ENCODE measurements around the gene SH2D7.

The SH2D7 gene

DNA sequence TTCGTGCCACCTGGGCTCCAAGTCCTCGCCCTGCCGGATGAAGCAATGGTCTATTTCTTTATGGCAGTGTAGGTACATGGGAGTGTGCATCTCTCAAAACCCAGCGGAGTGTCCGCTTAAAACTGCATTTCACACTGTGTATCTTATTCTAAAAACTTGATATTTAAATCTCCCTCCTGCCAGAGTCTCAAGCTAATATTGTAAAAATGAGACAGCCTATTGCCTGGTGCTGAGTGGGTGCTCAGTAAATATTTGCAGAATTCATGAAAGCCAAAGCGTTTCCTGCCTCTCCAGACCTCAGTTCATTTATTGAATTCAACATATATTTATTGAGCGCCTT lies 14.5 kb upstream of the SH2D7 start:
- Histone ChIP-seq H3K4me1 (ENCODE audit: control insufficient read depth, insufficient read depth, low read length) (peaks cover 3% of the 10 kb centered on the region), H3K4me3 (ENCODE audit: insufficient read depth, low read depth, low read length) (peak overlapping the region; percentile 45), H3K27me3 (ENCODE audit: control insufficient read depth, insufficient read depth, low read length, poor library complexity, severe bottlenecking) (no peaks in the 10 kb centered on the region), H3K27ac (ENCODE audit: insufficient read depth, low read depth, low read length, poor library complexity, severe bottlenecking) (no peak overlapping the region), H3K9me3 (ENCODE audit: control insufficient read depth, low read length) (no peaks in the 10 kb centered on the region), H3K36me3 (ENCODE audit: control insufficient read depth, insufficient read depth, low read length) (no peaks in the 10 kb centered on the region)
- 30 to 34% methylated on average over 5 to 7 of the region's 7 CpGs for WGBS, 2 experiments

DNA sequence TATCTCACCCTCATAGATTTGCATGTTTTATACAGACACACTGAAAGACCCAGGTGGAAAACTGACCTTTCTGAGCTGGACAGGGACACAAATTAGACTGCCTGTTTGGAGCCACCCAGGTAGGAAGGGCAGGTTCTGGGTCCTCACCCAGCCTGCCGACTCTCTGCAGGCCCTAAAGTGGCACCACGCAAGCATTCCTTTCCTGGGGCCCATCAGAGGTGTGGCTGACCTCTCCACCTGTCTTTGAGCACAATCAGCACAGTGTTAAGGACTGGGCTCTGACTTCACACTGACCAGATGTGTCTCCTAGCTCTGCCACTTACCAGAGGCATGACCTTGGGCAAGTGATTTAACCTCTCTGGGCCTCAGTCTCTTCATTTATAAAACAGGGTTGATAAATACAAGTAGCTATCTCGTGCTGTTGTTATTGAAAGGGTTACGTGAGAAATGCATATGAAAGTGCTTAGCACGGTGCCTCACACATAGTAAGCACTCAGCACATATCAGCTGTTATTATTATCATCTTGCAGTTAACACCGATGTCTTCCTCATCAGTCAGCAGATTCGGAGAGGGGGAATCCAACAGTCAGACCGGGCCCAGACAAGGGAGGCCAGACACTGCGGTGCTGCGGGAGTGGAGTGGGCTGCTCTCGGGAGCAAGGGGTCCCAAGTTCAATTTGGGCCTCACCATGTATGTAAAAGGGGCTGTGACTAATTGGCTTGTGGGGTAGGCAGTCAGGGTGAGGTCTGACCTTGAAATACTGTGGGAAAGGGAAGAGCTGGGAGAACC lies 12.9 kb upstream of the SH2D7 start:
- WGBS, 2 experiments, result 90 to 94% methylated on average over 11 of the region's 11 CpGs
- Histone ChIP-seq H3K36me3 (ENCODE audit: control insufficient read depth, insufficient read depth, low read length) (no peaks in the 10 kb centered on the region), H3K9me3 (ENCODE audit: control insufficient read depth, low read length) (no peaks in the 10 kb centered on the region), H3K4me3 (ENCODE audit: insufficient read depth, low read depth, low read length) (no peak overlapping the region), H3K27ac (ENCODE audit: insufficient read depth, low read depth, low read length, poor library complexity, severe bottlenecking) (no peak overlapping the region), H3K27me3 (ENCODE audit: control insufficient read depth, insufficient read depth, low read length, poor library complexity, severe bottlenecking) (no peaks in the 10 kb centered on the region), H3K4me1 (ENCODE audit: control insufficient read depth, insufficient read depth, low read length) (peaks cover 3% of the 10 kb centered on the region)

DNA sequence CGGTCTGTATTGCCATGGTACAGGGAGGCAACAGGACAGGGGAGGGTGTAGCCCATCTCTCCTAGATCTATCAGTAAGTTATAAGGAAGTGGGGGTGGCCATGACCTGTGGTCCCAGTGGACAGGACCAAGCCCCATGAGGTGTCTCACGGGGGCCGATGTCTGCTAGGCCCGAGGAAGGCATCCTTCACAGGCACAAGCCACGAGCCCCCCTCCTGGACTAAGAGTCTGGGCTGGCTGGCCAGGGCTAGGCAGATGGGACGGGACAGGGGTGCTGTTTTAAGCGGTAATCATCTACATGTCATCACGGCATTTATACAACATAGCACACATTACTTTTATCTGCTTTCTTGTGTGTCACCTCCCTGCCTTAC lies 12.3 kb upstream of the SH2D7 start:
- WGBS, 2 experiments, result 89 to 94% methylated on average over 8 of the region's 8 CpGs
- Histone ChIP-seq H3K36me3 (ENCODE audit: control insufficient read depth, insufficient read depth, low read length) (no peaks in the 10 kb centered on the region), H3K27ac (ENCODE audit: insufficient read depth, low read depth, low read length, poor library complexity, severe bottlenecking) (no peak overlapping the region), H3K4me1 (ENCODE audit: control insufficient read depth, insufficient read depth, low read length) (peaks cover 3% of the 10 kb centered on the region), H3K4me3 (ENCODE audit: insufficient read depth, low read depth, low read length) (no peak overlapping the region), H3K9me3 (ENCODE audit: control insufficient read depth, low read length) (no peaks in the 10 kb centered on the region), H3K27me3 (ENCODE audit: control insufficient read depth, insufficient read depth, low read length, poor library complexity, severe bottlenecking) (no peaks in the 10 kb centered on the region)

DNA sequence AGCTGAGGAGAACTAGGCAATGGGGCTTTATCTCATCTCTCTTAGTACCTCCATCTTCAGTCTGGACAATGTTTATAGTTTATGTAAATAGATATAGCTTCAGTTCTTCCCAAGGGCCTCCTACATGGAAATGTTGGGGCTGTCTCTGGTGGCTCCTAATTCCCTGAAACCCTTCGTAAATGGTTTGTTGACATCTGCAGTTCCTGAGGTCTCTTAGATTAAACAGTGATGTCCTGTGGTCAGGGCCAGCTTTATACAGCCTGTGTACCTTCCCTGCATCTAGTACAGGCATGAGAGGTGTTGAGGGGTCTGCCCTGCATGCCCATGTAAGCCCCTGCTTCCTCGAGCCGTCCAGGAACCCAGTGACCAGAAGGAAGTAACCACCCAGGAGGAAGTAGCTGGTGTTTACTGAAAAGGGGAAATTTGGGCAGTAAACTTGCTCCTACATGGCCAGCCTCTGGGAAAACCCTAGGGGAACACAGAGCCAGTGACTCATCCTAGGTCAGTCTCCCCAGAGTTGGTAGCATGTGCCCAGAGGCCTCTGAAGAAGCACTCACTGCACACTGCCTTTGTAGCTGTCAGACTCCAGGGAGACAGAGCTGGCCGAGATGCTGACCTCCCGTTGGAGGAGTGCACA lies 10.1 kb upstream of the SH2D7 start:
- H3K4me3 ChIP-seq (ENCODE audit: insufficient read depth, low read depth, low read length), result no peak overlapping the region
- H3K27ac ChIP-seq (ENCODE audit: insufficient read depth, low read depth, low read length, poor library complexity, severe bottlenecking), result no peak overlapping the region
- no peaks in the 10 kb centered on the region for H3K36me3 ChIP-seq (ENCODE audit: control insufficient read depth, insufficient read depth, low read length)
- H3K9me3 ChIP-seq (ENCODE audit: control insufficient read depth, low read length), result no peaks in the 10 kb centered on the region
- no peaks in the 10 kb centered on the region for H3K4me1 ChIP-seq (ENCODE audit: control insufficient read depth, insufficient read depth, low read length)
- WGBS, 2 experiments, result 91 to 94% methylated on average over 5 of the region's 5 CpGs
- H3K27me3 ChIP-seq (ENCODE audit: control insufficient read depth, insufficient read depth, low read length, poor library complexity, severe bottlenecking), result no peaks in the 10 kb centered on the region

DNA sequence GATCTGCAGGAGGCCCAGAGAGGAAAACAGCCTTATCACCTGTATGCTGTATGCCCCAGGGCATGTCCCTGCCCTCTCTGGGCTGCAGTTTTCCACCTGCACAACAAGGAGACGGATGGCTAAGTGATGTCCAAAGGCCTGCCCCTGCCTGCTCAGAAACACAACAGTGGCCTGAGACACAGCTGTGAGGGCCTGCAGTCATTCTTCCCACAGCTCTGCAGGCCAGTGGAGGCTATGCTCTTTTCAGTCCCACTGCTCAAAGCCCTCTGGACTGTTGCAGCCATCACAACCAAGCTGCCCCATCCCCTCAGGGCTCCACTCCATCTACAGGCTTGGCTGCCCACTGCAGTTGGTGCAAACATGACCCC lies 9.6 kb upstream of the SH2D7 start:
- Histone ChIP-seq H3K9me3 (ENCODE audit: control insufficient read depth, low read length) (no peaks in the 10 kb centered on the region), H3K36me3 (ENCODE audit: control insufficient read depth, insufficient read depth, low read length) (no peaks in the 10 kb centered on the region), H3K27ac (ENCODE audit: insufficient read depth, low read depth, low read length, poor library complexity, severe bottlenecking) (no peak overlapping the region), H3K4me1 (ENCODE audit: control insufficient read depth, insufficient read depth, low read length) (no peaks in the 10 kb centered on the region), H3K4me3 (ENCODE audit: insufficient read depth, low read depth, low read length) (no peak overlapping the region), H3K27me3 (ENCODE audit: control insufficient read depth, insufficient read depth, low read length, poor library complexity, severe bottlenecking) (no peaks in the 10 kb centered on the region)
- 88 to 93% methylated on average over 1 of the region's 1 CpG for WGBS, 2 experiments

DNA sequence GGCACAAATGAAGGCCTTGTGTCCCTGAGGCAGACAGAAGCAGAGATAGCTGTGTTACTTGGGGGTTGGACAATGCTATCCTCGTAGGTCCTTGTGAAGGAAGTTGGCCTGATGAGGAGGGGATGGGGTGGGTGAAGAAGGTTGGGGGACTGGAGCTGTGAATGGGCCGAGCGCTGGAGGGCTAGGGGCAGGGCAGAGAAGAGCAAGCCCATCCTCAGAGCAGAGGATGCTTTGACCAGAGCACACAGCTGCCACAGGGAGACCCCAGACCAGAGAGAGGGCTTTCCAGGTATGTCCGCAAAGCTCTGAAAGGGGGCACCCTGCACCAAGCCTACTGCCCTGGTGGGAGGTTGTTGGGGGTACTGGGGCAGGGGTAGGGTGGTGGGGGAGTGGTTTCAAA lies 9.2 kb upstream of the SH2D7 start:
- Histone ChIP-seq H3K4me3 (ENCODE audit: insufficient read depth, low read depth, low read length) (no peak overlapping the region), H3K27me3 (ENCODE audit: control insufficient read depth, insufficient read depth, low read length, poor library complexity, severe bottlenecking) (no peaks in the 10 kb centered on the region), H3K27ac (ENCODE audit: insufficient read depth, low read depth, low read length, poor library complexity, severe bottlenecking) (no peak overlapping the region), H3K9me3 (ENCODE audit: control insufficient read depth, low read length) (no peaks in the 10 kb centered on the region), H3K36me3 (ENCODE audit: control insufficient read depth, insufficient read depth, low read length) (no peaks in the 10 kb centered on the region), H3K4me1 (ENCODE audit: control insufficient read depth, insufficient read depth, low read length) (no peaks in the 10 kb centered on the region)
- WGBS, 2 experiments, result 86 to 90% methylated on average over 4 of the region's 4 CpGs

DNA sequence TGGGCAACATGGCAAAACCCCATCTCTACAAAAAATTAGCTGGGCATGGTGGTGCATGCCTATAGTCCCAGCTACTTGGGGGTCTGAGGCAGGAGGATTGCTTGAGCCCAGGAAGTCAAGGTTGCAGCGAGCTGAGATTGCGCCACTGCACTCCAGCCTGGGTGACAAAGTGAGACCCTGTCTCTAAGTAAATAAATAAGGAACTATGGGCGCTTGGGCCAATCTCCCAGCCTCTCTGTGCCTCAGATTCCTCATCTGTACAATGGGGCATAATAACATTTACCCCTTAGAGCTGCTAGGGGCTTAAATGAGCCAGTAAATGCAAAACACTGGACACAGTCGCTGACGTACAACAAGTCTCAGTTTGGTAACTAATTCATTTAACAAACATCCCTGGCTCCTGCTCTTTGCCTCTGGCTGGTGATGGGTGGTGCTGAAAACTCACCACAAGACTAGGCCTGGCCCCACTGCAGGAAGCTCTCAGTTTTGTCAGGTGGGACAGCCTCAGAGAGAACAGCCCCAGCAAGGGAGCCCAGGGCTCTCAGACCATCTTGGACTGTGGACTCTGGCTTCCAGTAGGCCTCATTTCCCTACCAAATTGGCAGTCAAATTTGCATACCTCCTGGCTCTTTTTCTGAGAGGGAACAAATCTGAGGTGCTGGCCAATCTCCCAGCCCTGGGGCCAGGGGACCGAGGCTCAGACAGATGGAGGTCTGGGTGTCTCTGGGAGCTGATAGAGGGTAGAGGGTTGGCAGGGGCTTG lies 8.5 kb upstream of the SH2D7 start:
- no peaks in the 10 kb centered on the region for H3K27me3 ChIP-seq (ENCODE audit: control insufficient read depth, insufficient read depth, low read length, poor library complexity, severe bottlenecking)
- no peaks in the 10 kb centered on the region for H3K4me1 ChIP-seq (ENCODE audit: control insufficient read depth, insufficient read depth, low read length)
- H3K9me3 ChIP-seq (ENCODE audit: control insufficient read depth, low read length), result no peaks in the 10 kb centered on the region
- no peak overlapping the region for H3K27ac ChIP-seq (ENCODE audit: insufficient read depth, low read depth, low read length, poor library complexity, severe bottlenecking)
- no peaks in the 10 kb centered on the region for H3K36me3 ChIP-seq (ENCODE audit: control insufficient read depth, insufficient read depth, low read length)
- H3K4me3 ChIP-seq (ENCODE audit: insufficient read depth, low read depth, low read length), result no peak overlapping the region
- WGBS, 2 experiments, result 92 to 95% methylated on average over 6 of the region's 6 CpGs

DNA sequence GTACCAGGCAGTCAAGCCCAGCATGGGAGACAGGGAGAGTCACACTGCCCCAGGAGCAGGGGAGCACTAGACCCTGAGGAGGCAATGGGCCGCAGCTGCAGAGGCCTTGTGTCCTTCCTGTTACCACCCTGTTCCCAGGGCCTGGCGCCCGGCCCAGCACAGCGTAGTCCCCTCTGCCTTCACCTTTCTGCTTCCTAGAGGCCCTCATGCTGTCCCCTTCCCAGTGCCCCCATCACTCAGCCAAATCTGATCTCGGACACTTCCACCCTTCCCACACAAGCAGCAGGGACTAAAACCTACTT lies 8.0 kb upstream of the SH2D7 start:
- Histone ChIP-seq H3K9me3 (ENCODE audit: control insufficient read depth, low read length) (no peaks in the 10 kb centered on the region), H3K27ac (ENCODE audit: insufficient read depth, low read depth, low read length, poor library complexity, severe bottlenecking) (no peak overlapping the region), H3K4me3 (ENCODE audit: insufficient read depth, low read depth, low read length) (no peak overlapping the region), H3K27me3 (ENCODE audit: control insufficient read depth, insufficient read depth, low read length, poor library complexity, severe bottlenecking) (no peaks in the 10 kb centered on the region), H3K4me1 (ENCODE audit: control insufficient read depth, insufficient read depth, low read length) (no peaks in the 10 kb centered on the region), H3K36me3 (ENCODE audit: control insufficient read depth, insufficient read depth, low read length) (no peaks in the 10 kb centered on the region)
- 84 to 94% methylated on average over 5 of the region's 5 CpGs for WGBS, 2 experiments

DNA sequence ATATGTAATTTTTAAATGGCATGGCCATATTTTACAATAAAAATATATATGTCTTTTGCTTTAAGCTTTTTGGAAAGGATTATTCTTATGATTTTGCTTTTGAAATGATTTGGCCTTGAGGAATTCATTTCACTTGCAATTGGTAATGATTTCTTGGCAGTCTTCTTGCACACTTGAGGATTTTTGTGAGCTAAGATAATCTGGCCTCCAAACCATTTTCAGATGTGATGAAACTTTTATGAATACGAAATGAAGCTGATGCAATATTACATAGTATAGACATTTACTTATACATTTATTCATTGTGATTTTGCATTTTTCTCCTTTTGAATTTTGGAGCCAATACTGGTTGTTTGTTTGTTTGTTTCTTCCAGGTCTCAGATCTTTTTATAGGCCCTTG lies 6.4 kb upstream of the SH2D7 start:
- Histone ChIP-seq H3K27ac (ENCODE audit: insufficient read depth, low read depth, low read length, poor library complexity, severe bottlenecking) (no peak overlapping the region), H3K27me3 (ENCODE audit: control insufficient read depth, insufficient read depth, low read length, poor library complexity, severe bottlenecking) (no peaks in the 10 kb centered on the region), H3K4me3 (ENCODE audit: insufficient read depth, low read depth, low read length) (no peak overlapping the region), H3K4me1 (ENCODE audit: control insufficient read depth, insufficient read depth, low read length) (no peaks in the 10 kb centered on the region), H3K36me3 (ENCODE audit: control insufficient read depth, insufficient read depth, low read length) (no peaks in the 10 kb centered on the region), H3K9me3 (ENCODE audit: control insufficient read depth, low read length) (no peaks in the 10 kb centered on the region)
- 100% methylated on average over 1 of the region's 1 CpG; no CpG with 5 or more reads in 1 of the 2 experiments for WGBS, 2 experiments

DNA sequence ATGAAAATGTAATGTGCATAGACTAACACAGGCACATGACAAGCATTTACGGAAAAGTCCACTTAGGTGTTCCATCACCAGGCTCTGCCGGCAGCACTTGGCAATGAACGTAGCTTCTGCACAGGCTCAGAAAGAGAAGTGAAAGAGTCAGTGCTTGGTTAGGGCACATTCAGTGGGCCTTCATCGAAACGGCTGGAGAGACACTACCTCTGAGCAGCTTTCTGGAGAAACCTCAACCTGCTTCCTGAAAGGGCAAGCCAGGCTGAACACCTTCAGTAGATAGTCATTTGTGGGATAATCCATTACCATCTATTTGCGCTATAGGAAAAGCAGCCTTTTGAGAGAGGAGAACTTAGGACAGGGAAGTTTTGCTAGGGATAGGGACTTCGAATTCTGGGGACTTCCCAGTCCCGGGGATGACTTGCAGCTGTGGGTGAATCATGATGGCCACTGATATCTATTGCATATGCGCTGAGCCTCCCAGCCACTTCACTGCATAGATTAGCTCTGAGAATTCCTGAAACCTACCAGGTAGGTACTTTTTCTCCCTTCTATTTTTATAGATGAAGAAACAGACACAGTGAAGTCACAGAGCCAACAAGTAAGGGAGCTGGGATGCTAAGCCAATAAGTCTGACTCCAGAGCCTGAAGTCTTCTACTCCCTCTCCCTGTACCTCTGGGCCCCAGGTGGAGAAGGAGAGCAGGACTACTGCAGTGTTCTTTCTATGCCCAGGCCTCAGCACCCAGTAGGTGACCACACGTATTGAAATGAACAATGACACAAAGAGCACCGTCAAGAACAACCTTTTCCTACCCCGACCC lies 4.2 kb upstream of the SH2D7 start:
- Histone ChIP-seq H3K4me3 (ENCODE audit: insufficient read depth, low read depth, low read length) (no peak overlapping the region), H3K27ac (ENCODE audit: insufficient read depth, low read depth, low read length, poor library complexity, severe bottlenecking) (no peak overlapping the region), H3K27me3 (ENCODE audit: control insufficient read depth, insufficient read depth, low read length, poor library complexity, severe bottlenecking) (no peaks in the 10 kb centered on the region), H3K4me1 (ENCODE audit: control insufficient read depth, insufficient read depth, low read length) (no peaks in the 10 kb centered on the region), H3K36me3 (ENCODE audit: control insufficient read depth, insufficient read depth, low read length) (no peaks in the 10 kb centered on the region), H3K9me3 (ENCODE audit: control insufficient read depth, low read length) (no peaks in the 10 kb centered on the region)
- WGBS, 2 experiments, result 88% methylated on average over 12 of the region's 12 CpGs
